HG02943 (cell line): ENCODE measurements around the gene ZNF593.

Source experiments
- ATAC-seq: cut with Tn5 transposase; IDR thresholded peaks from one replicate; pipeline ENCODE4 v1.9.1; 2021; ENCODE audit warnings: mild to moderate bottlenecking, low read depth, moderate library complexity; ENCODE audit not compliant: unreplicated experiment

Gene ZNF593

DNA sequence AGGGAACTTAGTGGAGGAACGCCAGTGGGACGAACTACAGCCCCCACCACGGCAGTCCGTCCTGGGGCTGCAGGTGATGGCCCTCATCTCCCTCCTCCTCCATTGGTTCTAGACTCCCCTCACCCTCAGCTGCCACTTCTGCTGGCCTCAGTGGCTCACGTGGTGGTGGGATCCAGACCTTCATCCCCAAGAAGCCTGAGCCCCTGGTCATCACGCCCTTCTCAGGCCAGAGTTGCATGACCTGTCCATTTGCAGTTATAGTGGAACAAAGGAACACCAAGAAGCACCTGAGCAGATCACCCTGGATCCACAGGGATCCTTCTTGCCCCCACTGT, 23.8 kb upstream of the ZNF593 start:
- ATAC-seq, result no peak

DNA sequence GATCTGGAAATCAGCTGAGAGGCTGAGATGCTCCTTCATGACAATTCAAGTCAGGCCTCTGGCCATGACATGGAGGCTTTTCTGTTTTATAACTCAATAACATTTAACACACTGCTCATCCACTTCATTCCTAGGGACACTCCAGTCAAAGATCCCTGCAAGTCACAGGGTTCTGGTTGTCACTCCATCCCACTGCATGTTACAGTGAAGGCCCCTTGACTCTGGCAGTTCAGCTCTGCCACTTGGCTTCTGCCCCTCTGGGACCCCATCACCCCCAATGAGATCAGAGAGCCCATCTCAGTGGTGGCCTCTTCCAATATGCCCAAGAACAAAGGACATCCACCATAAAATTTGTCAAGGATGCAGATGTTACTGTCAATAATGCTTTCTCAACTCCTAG, 20.8 kb upstream of the ZNF593 start:
- no peak for ATAC-seq

DNA sequence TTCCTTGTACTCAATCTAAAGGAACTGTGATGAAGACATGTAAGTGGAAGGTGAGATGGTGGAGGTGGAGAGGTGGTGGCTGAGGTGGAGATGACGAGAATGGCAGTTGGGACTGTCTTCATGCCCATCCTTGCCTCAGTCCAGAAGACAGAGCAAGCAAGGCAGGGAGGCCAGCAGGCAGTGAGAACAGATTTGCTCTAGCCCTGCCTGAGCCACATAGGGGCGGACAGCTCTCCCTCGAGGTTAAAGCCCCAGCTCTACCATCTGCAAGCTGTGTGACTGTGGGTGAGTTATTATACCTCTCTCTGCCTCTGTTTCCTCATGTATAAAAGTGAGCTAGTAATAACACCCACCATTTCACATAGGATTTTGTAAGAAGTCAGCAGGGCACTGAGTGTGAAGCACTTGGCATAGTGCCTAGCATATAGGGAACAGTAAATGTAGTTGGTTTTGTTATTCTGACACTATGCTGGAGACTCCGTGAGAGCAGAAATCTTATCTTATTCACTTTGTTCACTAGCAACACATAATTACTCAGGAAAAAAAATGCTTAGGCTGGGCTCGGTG, 15.7 kb upstream of the ZNF593 start:
- no peak for ATAC-seq

DNA sequence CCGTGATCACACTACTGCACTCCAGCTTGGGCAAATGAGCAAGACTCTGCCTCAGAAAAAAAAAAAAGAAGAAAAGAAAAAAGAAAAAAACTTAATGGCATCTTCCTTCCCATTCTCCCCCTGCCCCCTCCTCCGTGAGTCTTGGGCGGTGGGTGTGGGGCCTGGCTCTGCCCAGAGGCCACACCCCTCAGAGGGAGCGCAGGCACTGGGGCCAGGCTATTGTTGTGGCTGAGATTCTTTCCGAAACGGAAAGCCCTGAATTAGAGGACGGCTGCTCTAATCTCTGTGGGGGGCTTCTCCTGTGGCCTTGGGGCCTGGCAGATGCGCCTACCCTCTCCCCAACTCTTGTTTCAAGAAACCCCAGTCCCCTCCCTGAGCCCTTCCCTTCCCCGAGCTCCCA, 15.0 kb upstream of the ZNF593 start:
- ATAC-seq, result no peak

DNA sequence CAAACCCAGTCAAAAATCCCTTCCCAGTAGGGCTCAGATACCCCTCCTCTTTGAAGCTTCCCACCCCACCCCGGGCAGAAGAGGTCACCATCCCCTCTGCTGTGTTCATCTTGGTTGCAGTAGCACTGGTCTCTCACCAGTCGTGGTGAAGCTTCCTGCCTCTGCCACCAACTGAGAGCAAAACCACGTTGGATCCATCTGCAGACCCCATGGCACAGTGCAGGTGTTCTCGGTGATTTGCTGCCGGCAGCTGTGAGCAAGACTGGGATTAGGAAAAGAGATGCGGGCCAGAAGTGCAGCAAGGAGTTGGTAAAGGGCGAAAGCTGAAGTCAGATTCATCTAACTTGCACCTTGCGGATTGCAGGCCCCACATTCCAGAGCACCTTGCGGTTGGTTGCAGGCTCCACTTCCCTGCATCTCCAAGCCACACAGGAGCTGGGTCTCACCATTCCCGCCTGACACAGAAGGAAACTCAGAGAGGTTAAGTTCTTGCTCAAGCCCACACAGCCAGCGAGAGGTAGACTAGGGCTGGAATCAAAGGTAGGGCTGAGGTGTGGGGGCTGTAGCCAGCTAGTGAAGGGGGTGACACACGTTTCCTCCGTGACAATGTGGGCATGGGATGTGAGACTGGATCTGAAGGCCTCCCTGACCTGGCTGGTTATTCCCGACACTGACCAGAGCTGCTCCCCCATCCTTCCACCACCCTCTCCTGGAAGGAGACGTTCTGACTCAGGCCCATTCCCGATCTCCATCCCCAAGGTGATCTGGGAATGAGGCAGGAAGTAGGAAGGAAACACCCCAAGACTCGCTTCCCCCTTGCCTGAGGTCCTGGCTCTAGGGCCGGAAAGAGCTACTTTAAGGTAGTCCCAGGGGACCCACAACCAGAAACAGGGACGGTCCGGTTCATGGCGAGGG, 14.1 kb upstream of the ZNF593 start:
- no peak for ATAC-seq

DNA sequence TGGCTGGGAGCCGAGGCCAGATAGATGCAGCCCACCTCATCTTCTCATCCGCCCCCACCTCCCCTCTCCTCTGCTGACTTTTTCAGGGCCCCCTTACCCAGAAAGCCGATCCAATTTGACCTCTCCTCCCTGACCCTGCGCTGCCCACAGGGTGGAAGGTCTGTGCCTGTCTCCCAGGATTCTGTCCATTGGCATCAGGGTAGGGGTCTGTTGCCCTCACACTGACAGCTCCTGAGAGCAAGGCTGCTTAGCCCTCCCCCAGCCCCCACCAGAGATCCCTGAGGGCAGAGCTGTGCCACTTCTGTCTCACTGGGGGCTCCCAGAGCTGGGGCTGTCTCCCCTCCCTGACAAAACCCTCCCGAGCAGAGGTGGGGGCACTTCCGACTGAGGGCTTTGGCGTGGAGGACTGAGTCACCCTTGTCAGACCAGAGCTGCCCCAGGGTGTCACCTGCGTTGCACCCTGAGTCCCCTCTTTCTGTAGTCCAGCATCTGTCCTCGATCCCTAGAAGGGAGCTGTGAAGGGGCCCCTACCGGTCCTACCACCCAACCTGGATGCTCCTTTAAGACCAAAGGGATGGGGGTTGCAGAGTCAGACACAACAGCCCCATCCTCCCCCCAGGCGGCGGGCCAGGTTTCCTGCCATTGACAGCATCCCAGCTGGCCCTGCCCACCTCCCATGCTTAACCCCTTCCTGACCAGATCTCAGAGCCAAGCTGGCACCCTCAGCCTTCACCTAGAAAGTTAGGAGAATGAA, 13.2 kb upstream of the ZNF593 start:
- no peak for ATAC-seq

DNA sequence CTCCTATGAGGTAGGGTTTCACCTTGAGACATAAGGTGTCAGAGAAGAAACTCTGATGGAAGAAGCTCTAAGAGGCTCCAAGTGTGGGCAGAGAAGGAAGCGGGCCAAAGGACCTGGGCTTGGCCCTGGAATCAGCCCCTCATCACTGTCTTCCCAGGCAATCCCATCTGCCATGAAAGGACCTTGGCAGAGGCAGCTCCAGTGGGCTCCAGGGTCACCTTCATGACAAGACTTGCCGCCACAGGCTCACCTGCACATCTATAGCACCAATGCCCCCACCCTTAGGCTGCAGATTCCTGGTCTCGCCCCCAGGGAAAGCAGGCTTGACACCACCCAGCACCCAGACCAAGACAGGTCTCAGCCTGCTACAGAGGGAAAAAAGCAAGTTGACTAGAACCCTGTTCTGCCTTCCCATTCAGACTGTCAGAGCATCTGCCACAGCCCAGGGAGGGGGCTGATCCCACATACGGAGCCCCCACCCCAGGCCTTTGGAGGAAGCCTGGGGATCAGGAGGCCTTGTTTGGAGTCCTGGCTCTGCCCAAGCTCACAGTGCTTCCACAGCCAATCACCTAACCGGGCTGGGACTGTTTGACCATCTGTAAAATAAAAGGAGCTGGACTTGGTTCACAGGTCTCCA, 11.3 kb upstream of the ZNF593 start:
- no peak for ATAC-seq

DNA sequence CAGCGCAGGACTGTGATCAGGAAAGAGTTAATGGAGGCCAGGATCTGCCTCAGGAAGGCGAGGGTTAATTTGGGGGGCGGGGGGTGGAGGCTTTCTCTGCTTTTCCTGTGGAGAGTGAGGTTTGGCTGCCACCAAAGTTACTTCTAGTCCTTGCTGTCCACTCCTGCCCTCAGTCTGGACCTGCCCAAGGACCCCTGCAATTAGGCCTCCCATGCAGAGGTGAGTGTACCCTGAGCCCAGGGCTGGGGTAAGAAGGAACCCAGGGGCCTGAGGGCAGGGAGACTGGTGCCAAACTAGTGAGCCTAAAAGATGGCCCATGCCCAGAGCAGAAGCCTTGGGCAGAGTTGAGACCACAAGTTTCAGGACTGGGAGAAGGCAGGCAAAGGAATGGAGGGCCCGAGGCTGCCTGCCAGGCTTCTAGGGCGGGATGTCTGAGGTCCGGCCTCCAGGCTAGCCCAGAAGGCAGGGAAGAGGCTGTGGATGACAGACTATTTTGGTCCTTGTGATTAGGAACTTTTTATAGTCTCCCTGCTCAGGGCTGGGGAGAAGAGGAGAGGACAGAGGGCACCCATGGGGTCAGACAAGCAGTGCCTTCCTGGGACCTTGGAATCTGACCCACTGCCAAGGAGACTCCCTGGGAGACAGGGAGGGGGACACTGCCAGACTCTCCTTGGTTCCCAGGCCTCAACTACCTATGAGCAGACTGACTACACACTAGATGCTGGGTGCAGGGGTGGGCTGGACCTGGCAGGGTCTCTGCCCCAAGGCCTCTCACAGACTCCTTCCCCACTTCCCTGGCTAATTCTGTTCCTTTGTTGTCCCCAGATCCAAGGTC, 10.6 kb upstream of the ZNF593 start, which contains the start of gene FAM110D:
FAM110D (plus strand) TSS at position 172 of the 835 bp plus-strand sequence. CDS start 2,213 bp downstream, outside the sequence.
- no peak for ATAC-seq

DNA sequence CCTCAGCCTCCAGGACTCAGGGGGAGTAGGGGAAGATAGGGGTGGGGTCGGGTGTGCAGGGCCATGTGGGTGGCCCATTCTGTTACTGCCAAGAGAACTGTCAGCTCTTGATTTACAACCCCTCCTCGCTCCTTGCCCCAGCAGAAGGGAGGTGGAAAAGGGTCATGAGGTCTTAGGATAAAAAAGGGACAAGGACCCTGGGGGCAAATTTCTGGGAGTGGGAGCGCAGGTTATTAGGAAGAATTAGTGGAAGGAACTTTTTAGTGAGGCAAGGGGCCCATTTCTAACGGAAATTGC, 10.0 kb upstream of the ZNF593 start:
- ATAC-seq, result no peak

DNA sequence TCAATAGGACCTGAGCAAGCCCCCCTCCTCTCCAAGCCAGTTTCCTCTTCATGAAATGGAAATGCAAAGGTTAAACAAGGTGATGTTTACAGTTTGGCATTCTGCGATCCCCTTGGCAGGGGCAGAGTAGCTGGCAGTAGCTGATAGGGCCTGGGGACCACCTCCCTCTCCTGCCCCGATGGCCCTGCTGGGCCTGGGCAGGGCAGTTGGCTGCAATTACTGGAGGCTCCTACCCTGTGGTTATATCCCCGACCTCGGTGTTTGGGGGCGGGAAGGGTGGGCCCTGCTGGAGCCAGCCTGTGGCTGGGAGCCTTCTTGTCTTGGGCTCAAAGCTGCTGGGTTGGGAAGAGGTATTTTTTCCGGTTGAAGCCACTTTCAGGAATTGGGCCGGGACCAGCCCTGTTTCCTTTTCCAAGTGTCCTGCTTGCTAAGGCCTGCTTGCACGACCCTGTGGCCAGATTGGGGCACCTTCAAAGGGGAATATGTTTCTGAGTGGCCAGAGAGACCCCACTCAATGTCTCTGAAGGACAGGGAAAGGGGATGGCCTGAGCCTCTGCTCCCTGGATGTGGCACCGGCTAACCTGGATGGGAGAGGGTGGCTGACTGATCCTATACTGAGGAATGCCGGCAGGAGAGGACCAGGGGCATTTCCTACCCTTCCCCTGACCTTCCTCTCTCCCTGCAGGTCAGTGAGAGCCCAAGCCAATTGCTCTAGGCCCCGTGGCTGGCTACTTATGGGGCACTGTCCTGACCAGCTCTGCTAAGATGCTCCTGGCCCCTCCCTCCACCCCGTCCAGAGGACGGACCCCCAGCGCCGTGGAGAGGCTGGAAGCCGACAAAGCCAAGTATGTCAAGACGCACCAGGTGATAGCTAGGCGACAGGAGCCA, 8.9 kb upstream of the ZNF593 start:
- ATAC-seq, result no peak

DNA sequence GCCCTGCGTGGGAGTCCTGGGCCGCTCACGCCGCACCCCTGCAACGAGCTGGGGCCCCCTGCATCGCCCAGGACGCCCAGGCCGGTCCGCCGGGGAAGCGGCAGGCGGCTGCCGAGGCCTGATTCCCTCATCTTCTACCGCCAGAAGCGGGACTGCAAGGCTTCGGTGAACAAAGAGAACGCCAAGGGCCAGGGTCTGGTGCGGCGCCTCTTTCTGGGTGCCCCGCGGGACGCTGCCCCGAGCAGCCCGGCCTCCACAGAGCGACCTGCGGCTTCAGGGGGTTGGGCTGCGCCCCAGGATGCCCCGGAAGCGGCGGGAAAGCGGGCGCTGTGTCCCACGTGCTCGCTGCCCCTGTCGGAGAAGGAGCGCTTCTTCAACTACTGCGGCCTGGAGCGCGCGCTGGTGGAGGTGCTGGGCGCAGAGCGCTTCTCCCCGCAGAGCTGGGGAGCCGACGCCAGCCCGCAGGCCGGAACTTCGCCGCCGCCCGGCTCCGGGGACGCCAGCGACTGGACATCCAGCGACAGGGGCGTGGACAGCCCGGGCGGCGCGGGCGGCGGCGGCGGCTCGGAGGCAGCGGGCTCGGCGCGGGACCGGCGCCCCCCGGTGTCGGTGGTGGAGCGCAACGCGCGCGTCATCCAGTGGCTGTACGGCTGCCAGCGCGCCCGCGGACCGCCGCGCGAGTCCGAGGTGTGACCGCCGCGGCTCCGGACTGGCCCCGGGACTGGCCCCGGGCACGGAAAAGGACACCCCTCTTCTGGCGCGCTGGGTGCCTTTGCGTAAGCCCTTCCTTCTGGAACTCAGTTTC, 8.1 kb upstream of the ZNF593 start:
- no peak for ATAC-seq

DNA sequence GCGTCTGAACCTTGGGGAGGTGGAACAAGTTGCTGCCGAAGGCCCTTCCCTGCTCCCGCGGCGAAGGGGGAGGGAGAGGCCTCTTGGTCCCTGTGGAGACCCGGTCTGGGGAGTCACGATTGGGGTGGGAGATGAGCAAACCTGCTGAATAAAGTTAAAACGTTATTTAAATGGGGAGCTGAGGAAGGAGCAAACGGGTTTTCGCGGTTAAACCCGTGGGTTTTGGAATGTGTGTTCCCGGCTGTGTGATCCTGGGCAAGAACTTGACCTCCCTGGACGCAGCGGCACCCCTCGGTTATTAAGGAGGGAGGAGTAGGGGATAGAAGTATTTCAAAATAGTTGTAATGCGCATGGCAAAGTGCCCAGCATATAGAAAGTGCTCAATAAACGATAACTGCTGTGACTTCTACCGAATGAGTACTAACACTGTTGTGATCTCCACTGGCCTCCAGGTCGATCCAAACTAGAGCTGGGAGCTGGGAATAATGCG, 7.4 kb upstream of the ZNF593 start:
- ATAC-seq, result no peak

DNA sequence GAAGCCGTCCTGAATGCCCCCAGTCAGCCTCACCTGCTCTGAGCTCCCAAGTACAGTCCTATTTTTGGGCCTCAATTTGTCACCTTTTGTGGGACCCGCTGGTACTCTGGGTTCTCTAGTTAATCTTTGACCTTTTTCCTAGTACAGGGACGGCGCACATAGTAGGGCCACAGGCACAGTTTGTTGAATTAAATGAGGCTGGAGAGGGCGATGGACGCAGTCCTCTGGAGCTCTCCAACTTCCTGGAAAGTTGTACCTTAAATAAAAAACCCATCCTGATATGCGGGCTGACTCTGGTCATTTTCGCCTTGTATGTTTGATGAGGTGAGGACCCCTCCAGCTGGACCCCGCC, 6.0 kb upstream of the ZNF593 start:
- ATAC-seq, result no peak

DNA sequence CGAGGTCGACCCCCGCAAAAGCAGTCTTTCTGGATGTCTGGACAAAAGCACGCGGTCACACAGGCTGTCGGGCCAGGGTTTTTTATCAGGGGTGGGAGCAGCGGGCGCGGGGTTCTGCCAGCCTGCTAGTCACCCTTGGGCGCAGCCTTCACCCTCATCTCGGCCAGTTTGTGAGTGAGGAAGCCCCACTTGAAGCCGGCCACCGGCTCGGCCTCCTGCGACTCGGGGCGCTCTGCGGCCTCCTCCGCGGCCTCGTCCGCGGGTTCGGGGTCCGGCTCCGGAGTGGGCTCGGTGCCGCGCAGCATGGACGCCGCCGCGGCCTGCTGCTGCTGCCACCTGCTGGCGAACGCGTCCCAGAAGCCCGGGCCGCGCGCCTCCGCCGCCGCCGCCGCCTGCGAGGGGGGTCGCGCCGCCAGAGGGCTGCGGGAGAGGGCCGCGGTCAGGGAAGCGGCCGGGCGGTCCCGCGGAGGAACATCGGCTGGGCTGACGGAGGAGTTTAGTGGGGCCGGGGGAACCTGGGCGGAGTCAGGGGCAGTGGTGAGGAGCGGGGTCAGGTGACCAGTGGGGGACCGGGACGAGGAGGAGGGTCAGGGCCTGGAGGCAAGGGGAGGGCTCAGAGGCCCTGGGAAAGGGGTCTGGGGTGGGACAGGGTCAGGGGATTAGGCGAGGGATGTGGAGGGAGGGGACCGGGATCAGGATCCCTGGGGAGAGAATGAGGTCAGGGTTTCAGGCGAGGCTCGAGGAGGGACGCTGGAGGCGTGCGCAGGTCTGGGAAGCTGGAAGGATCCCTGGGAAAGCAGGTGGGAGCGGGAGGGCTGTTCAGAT, 5.5 kb upstream of the ZNF593 start:
- ATAC-seq, result no peak

DNA sequence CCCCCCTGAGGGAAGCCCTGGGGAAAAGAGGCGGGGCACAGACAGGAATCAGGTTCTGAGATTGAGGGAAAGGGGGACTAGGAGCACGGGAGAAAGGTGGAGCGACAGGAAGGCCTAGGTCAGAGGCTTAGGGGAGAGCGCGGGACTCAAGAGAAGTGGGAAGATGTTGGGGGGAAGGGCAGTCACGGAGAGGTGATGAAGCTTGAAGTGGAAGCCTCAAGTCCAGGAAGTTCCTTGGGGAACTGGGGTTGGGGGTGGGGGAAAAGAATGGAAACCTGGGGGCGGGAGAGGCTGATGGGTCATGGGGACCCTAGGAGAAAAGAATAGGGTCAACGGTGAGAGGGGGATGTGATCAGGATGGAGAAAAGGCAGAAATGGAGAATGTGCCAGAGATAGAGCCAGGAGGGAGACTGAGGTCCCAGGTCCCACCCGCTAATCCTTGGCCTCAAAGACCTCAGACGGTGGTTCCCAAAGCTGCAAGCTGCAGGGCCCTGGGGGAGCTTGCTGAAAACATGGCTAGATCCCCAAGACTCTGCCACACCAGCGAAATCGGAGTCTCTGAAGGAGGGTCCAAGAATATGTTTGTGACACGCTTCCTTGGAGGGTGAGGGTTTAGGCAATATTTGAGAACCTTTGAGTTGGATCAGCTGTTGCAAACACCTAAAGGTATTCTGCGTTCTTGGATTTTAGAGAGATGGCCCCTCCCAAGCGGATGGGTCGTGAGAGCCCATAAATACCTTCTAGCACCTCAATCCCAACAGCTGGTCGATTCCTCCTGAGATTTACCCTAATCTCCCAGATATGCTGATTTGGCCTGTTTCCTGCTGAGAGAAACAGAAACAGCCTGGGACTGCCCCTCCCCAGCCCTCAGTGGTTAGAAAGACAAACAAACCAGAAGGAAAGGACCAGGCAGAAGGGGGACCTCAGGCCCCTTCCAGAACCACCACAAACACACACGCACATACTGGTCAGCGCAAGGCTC, 4.6 kb upstream of the ZNF593 start:
- no peak for ATAC-seq

DNA sequence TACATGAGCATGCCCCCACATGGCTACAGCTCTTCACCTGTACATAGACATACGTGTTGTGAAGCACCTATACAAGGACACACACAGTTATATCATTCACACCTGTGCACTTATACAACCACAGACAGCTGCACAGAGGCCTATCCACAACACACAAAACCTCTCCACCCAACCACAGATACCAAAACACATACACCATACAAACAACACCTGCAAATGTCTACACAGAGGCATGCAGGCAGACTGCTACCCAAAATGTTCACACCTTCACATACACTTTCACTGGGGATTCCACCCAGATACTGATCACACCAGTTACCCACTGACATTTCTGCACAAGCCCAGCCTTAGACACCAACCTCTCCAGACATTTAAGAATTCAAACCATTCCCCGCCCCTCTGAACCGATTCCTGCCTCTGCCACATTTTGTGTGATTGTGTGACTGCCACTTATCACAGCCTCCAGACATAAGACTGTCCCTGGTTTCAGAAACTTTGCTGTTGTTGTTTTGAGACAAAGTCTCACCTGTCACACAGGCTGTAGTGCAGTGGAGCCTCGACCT, 2.9 kb upstream of the ZNF593 start:
- no peak for ATAC-seq
